HEK293T (cell line): ENCODE measurements around the gene KCNQ1.

Experiments
- CTCF ChIA-PET: fragments of 350-600 bp; formaldehyde crosslinking; extraction: SDS; loops from one replicate; lab custom pipeline; 2021; ENCODE audit warnings: antibody characterized with exemption, inconsistent platforms; lab: Yijun Ruan, JAX
- POLR2A ChIA-PET: fragments of 350-600 bp; formaldehyde crosslinking; extraction: SDS; loops from one replicate; lab custom pipeline; 2020; ENCODE audit warnings: antibody characterized with exemption, inconsistent platforms; lab: Yijun Ruan, JAX
- DNase-seq: peaks from one replicate; pipeline ENCODE4 v3.0.0; 2012; ENCODE audit warnings: mixed read lengths; ENCODE audit errors: extremely low spot score
- ARNT ChIP-seq: fragments of 450-650 bp; IDR thresholded peaks from 2 replicates; pipeline ENCODE4 v1.6.1; 2017; ENCODE audit warnings: mild to moderate bottlenecking
- BHLHE40 ChIP-seq: fragments of 450-650 bp; IDR thresholded peaks from 2 replicates; pipeline ENCODE4 v1.6.1; 2016; ENCODE audit warnings: mild to moderate bottlenecking, moderate library complexity, borderline replicate concordance
- CTBP1 ChIP-seq: fragments of 450-650 bp; IDR thresholded peaks from 2 replicates; pipeline ENCODE4 v1.6.1; 2016; ENCODE audit warnings: borderline replicate concordance
- ELF4 ChIP-seq: fragments of 450-650 bp; IDR thresholded peaks from 2 replicates; pipeline ENCODE4 v1.6.1; 2017; ENCODE audit warnings: antibody characterized with exemption
- FOXA1 ChIP-seq: fragments of 450-650 bp; IDR thresholded peaks from 2 replicates; pipeline ENCODE4 v1.6.1; 2016; ENCODE audit warnings: mild to moderate bottlenecking
- FOXK2 ChIP-seq: fragments of 450-650 bp; IDR thresholded peaks from 2 replicates; pipeline ENCODE4 v1.6.1; 2016; ENCODE audit warnings: mild to moderate bottlenecking
- FOXM1 ChIP-seq: fragments of 450-650 bp; IDR thresholded peaks from 2 replicates; pipeline ENCODE4 v1.6.1; 2017; ENCODE audit warnings: mild to moderate bottlenecking, borderline replicate concordance
- HDGF ChIP-seq: fragments of 450-650 bp; IDR thresholded peaks from 2 replicates; pipeline ENCODE4 v1.6.1; 2017; ENCODE audit warnings: antibody characterized with exemption, borderline replicate concordance
- L3MBTL2 ChIP-seq: fragments of 450-650 bp; conservative IDR thresholded peaks from 2 replicates; pipeline ENCODE4 v1.6.1; 2016; ENCODE audit warnings: mild to moderate bottlenecking
- LEF1 ChIP-seq: fragments of 450-650 bp; IDR thresholded peaks from 2 replicates; pipeline ENCODE4 v1.6.1; 2017; ENCODE audit warnings: mild to moderate bottlenecking, borderline replicate concordance
- NFRKB ChIP-seq: fragments of 450-650 bp; IDR thresholded peaks from 2 replicates; pipeline ENCODE4 v1.6.1; 2016; ENCODE audit warnings: mild to moderate bottlenecking, moderate library complexity
- PKNOX1 ChIP-seq: fragments of 450-650 bp; IDR thresholded peaks from 2 replicates; pipeline ENCODE4 v1.6.1; 2016
- SP1 ChIP-seq: fragments of 450-650 bp; IDR thresholded peaks from 2 replicates; pipeline ENCODE4 v1.6.1; 2017
- SUZ12 ChIP-seq: fragments of 450-650 bp; IDR thresholded peaks from 2 replicates; pipeline ENCODE4 v1.6.1; 2016; ENCODE audit warnings: mild to moderate bottlenecking
- TARDBP ChIP-seq: fragments of 450-650 bp; IDR thresholded peaks from 2 replicates; pipeline ENCODE4 v1.6.1; 2016
- ZNF384 ChIP-seq: fragments of 450-650 bp; IDR thresholded peaks from 2 replicates; pipeline ENCODE4 v1.6.1; 2016

The KCNQ1 gene

GRCh38 chr11:2834503-2835273 is 389.9 kb downstream of the KCNQ1 start:
- CTCF ChIA-PET, result no interaction called here
- POLR2A ChIA-PET, result no interaction called here
- DNase-seq, result no peak
- TF ChIP-seq SUZ12, result no peak

- no peak for DNase-seq
- ChIA-PET CTCF (no interaction called here), POLR2A (no interaction called here)
- TF ChIP-seq CTBP1 (no peak), LEF1 (no peak), BHLHE40 (no peak), FOXK2 (no peak)
Measured at GRCh38 chr11:2835296-2835695, 390.5 kb downstream of the KCNQ1 start.

- DNase-seq, result no peak
- no peak for TF ChIP-seq SUZ12
- TF ChIP-seq FOXA1, result no peak
- TF ChIP-seq SP1, result no peak
- TF ChIP-seq CTBP1, result no peak
- no peak for TF ChIP-seq FOXK2
- no peak for TF ChIP-seq ZNF384
- no peak for TF ChIP-seq HDGF
- no peak for TF ChIP-seq LEF1
- no peak for TF ChIP-seq L3MBTL2
- no peak for TF ChIP-seq FOXM1
- TF ChIP-seq BHLHE40, result no peak
- no peak for TF ChIP-seq ELF4
- ChIA-PET CTCF (no interaction called here), POLR2A (no interaction called here)
Measured at GRCh38 chr11:2835751-2836150, 390.9 kb downstream of the KCNQ1 start.

GRCh38 chr11:2836315-2837095 is 391.7 kb downstream of the KCNQ1 start:
- CTCF ChIA-PET, result interaction anchor here (0.6 kb wide), 1 partner anchor 29 kb away, joined by 3 read pairs; no protein-coding TSS in a partner anchor
- TF ChIP-seq FOXM1 (no peak), BHLHE40 (no peak), ELF4 (no peak), FOXK2 (no peak), SUZ12 (no peak), SP1 (no peak)
- no peak for DNase-seq
- POLR2A ChIA-PET, result no interaction called here

GRCh38 chr11:2837096-2837601 is 392.3 kb downstream of the KCNQ1 start:
- POLR2A ChIA-PET, result no interaction called here
- CTCF ChIA-PET, result interaction anchor here (0.6 kb wide), 1 partner anchor 28 kb away, joined by 3 read pairs; no protein-coding TSS in a partner anchor
- TF ChIP-seq TARDBP (no peak), ARNT (no peak), SUZ12 (no peak), NFRKB (no peak), L3MBTL2 (no peak), ZNF384 (no peak), FOXK2 (no peak), LEF1 (no peak), CTBP1 (no peak), FOXM1 (no peak), SP1 (no peak), FOXA1 (no peak), ELF4 (no peak), HDGF (no peak), PKNOX1 (no peak), BHLHE40 (no peak)
- peak; percentile 49 for DNase-seq

GRCh38 chr11:2837651-2838050 is 392.8 kb downstream of the KCNQ1 start:
- TF ChIP-seq SP1 (no peak), HDGF (no peak), ELF4 (no peak), NFRKB (no peak), L3MBTL2 (no peak), CTBP1 (no peak), TARDBP (no peak), ZNF384 (no peak), LEF1 (no peak), FOXK2 (no peak), BHLHE40 (no peak), SUZ12 (no peak), FOXA1 (no peak), ARNT (no peak), PKNOX1 (no peak)
- CTCF ChIA-PET, result no interaction called here
- POLR2A ChIA-PET, result no interaction called here

More at GRCh38 chr11:2837651-2838050, 392.8 kb downstream of the KCNQ1 start:
- no peak for DNase-seq
